ENCODE results near the gene CRMP1. TPM values are rescaled to one million over a fixed set of nuclear protein-coding genes. Genes with fewer than 3 reads are reported as not detected.

CRMP1 gene
- total and polyA plus RNA-seq, 2 of the 8 experiments (the other 6 are each of a cell fraction or from before 2014, with no cell fraction given), result 120 to 131 TPM

- Histone ChIP-seq H2BK12ac (ENCODE audit: low read depth, low read length) (no peak overlapping the region), H3K4me1 (replicated peaks in 1 of 4; ENCODE audit: control insufficient read depth in 3 of 4, insufficient read depth in 4 of 4, low read length in 3 of 4) (no peaks in the 10 kb centered on the region), H4K5ac (ENCODE audit: insufficient read length, low read depth, low read length) (no peak overlapping the region), H2BK120ac (replicated peaks; ENCODE audit: low read depth, low read length) (no peak overlapping the region), H3K79me2 (ENCODE audit: control insufficient read depth in 1 of 2, insufficient read depth in 2 of 2, low read length in 2 of 2) (no peaks in the 10 kb centered on the region), H2BK20ac (ENCODE audit: low read length) (no peak overlapping the region), H4K91ac (replicated peaks; ENCODE audit: insufficient read length, low read length) (no peak overlapping the region), H3K56ac (replicated peaks; ENCODE audit: insufficient read length, low read depth, low read length) (no peak overlapping the region), H3K27ac (ENCODE audit: low read depth, low read length) (no peak overlapping the region), H3K4ac (replicated peaks; ENCODE audit: insufficient read length, low read depth, low read length) (no peak overlapping the region), H3K79me1 (ENCODE audit: low read depth, low read length) (peaks cover 9% of the 10 kb centered on the region), H3K36me3 (ENCODE audit: control insufficient read depth in 2 of 4, insufficient read depth in 4 of 4, low read length in 3 of 4) (peaks cover 13 to 59% (median 43%) of the 10 kb centered on the region in 4 experiments; a peak in 7 of 8 replicates), H2AFZ (ENCODE audit: low read length) (no peak overlapping the region), H4K20me1 (replicated peaks in 1 of 2; ENCODE audit: control insufficient read depth in 1 of 2, insufficient read depth in 2 of 2, low read length in 2 of 2) (peaks cover 4 to 35% of the 10 kb centered on the region in 2 experiments), H2AK5ac (ENCODE audit: low read depth, low read length) (no peak overlapping the region), H3K4me2 (ENCODE audit: insufficient read depth in 1 of 2, low read depth in 2 of 2, low read length in 2 of 2) (no peak overlapping the region), H4K8ac (ENCODE audit: extremely low read depth, insufficient read depth, low read length) (no peak overlapping the region), H3K18ac (ENCODE audit: extremely low read depth, low read length) (no peak overlapping the region), H2BK15ac (ENCODE audit: low read length) (no peak overlapping the region), H3K9ac (replicated peaks in 1 of 4; ENCODE audit: extremely low read depth in 1 of 4, low read depth in 3 of 4, low read length in 3 of 4) (no peak overlapping the region), H3K14ac (ENCODE audit: insufficient read length) (no peak overlapping the region), H3K9me3 (ENCODE audit: insufficient read depth in 2 of 2, low read depth in 1 of 2, low read length in 1 of 2) (no peaks in the 10 kb centered on the region), H3K23ac (ENCODE audit: insufficient read length) (no peak overlapping the region), H3K27me3 (replicated peaks in 1 of 4; ENCODE audit: control insufficient read depth in 3 of 4, extremely low read depth in 1 of 4, insufficient read depth in 3 of 4, low read length in 3 of 4) (no peaks in the 10 kb centered on the region; a peak in 1 of 7 replicates), H3K4me3 (ENCODE audit: extremely low read depth in 1 of 4, insufficient read depth in 2 of 4, low read depth in 3 of 4, low read length in 4 of 4) (no peak overlapping the region), H2BK5ac (ENCODE audit: low read depth, low read length) (no peak overlapping the region), H3K23me2 (ENCODE audit: low read depth, low read length) (peaks cover 1% of the 10 kb centered on the region; the same call in 1 of the 2 replicates)
- 75% methylated on average over 6 of the region's 6 CpGs; no CpG with 5 or more reads in 1 of the 2 experiments for WGBS, 2 experiments (ENCODE audit: extremely low coverage in 1 of 2, insufficient coverage in 1 of 2, insufficient read length in 1 of 2, insufficient replicate concordance in 2 of 2, low coverage in 1 of 2, low lambda C conversion rate in 2 of 2, missing lambda C conversion rate in 1 of 2)
- ChIA-PET CTCF (ENCODE audit: partially characterized antibody) (interaction anchor here (0.8 to 7.1 kb wide), 16 partner anchors 11 to 883 kb away, joined by 3 to 110 read pairs (median 4); no protein-coding TSS in a partner anchor), POLR2A (ENCODE audit: partially characterized antibody) (no interaction called here)
- TF ChIP-seq CTCF (IDR thresholded peaks at IDR 0.05; ENCODE audit: control extremely low read depth in 1 of 3, insufficient read depth in 1 of 3, low read depth in 1 of 3, low read length in 3 of 3) (peak in 2 of 3 experiments; percentile 62 to 71; a peak in 3 of 4 replicates), KDM4A (IDR thresholded peaks at IDR 0.05; ENCODE audit: low read depth, low read length, severe bottlenecking) (no peak), RAD21 (IDR thresholded peaks at IDR 0.05 in 1 of 2, conservative IDR thresholded peaks at IDR 0.05 in 1 of 2; ENCODE audit: low read depth in 2 of 2, low read length in 2 of 2) (peak; percentile 55 to 57)
- DNase-seq (ENCODE audit: low read depth in 1 of 2, low spot score in 2 of 2) (no peak), FAIRE-seq (peak; percentile 73)
Observed at GRCh38 chr4:5824635-5825034, 68.3 kb downstream of the CRMP1 start.

Measured in H1 (cell line).